K562 (cell line): ENCODE measurements around the gene PXN. TPM values are rescaled to one million over a fixed set of nuclear protein-coding genes. Genes with fewer than 3 reads are reported as not detected.

Source experiments
- ATAC-seq: fragments of 200-7000 bp; cut with Tn5 transposase; 3 replicates; pipeline ENCODE4 v1.9.1; 2020; ENCODE audit warnings: moderate library complexity
- BruUV-seq: library from RNA; stranded (reverse); fragments of 400-500 nt; replicated peaks from 2 replicates; lab custom pipeline; 2021; lab: Mats Ljungman, UMichigan
- CTCF ChIA-PET: fragments of 300-600 bp; formaldehyde crosslinking; extraction: SDS; loops from one replicate; lab custom pipeline; 2021; ENCODE audit warnings: low intra/inter-chr PET ratio; lab: Yijun Ruan, JAX
- POLR2A ChIA-PET: fragments of 300-600, 350-650 bp; sonication (Branson Sonifier 250); formaldehyde crosslinking; extraction: SDS; loops from one replicate; lab custom pipeline; 2021; ENCODE audit warnings: antibody characterized with exemption, inconsistent platforms; lab: Yijun Ruan, JAX
- DNase-seq, 4 experiments: peaks; one replicate each; pipeline versions ENCODE4 v3.0.0 to v3.0.0-alpha.2; 2011 to 2018; ENCODE audit warnings: low spot score in 3 of 4, mixed read lengths in 3 of 4; ENCODE audit errors: extremely low read depth in 1 of 4
- FAIRE-seq: peaks from 2 replicates; lab custom pipeline; 2011; peaks lifted over from hg19 to GRCh38; lab: Jason Lieb, UNC
- H2AFZ ChIP-seq: 2 replicates; pipeline ENCODE4 v1.6.0; 2011; ENCODE audit warnings: low read depth, low read length, control low read depth, inconsistent platforms
- H3K27ac ChIP-seq: fragments of 200-600 bp; 3 replicates; pipeline ENCODE4 v1.8.0; 2011; ENCODE audit warnings: low read depth, mild to moderate bottlenecking, control low read depth, inconsistent platforms, low read length, moderate library complexity, mixed read lengths; ENCODE audit errors: extremely low read depth
- H3K27me3 ChIP-seq, 2 experiments: fragments of 300-600 bp in 1 of 2; 2 replicates in 1 of 2; 3 replicates in 1 of 2; pipeline versions ENCODE4 v1.6.0 to v1.8.0; 2011; ENCODE audit warnings: inconsistent platforms in 2 of 2, low read length in 2 of 2, mild to moderate bottlenecking in 1 of 2, mixed read lengths in 1 of 2, moderate library complexity in 1 of 2; ENCODE audit not compliant: control insufficient read depth in 2 of 2, insufficient read depth in 2 of 2
- H3K36me3 ChIP-seq: fragments of 300-600 bp; 3 replicates; pipeline ENCODE4 v1.8.0; 2011; ENCODE audit warnings: mild to moderate bottlenecking, low read length, inconsistent platforms; ENCODE audit not compliant: control insufficient read depth, insufficient read depth
- H3K4me1 ChIP-seq, 2 experiments: fragments of 200-600 bp in 1 of 2; replicated peaks in 1 of 2; 2 replicates in 1 of 2; 3 replicates in 1 of 2; pipeline versions ENCODE4 v1.5.1 to v1.8.0; 2011; ENCODE audit warnings: inconsistent platforms in 2 of 2, low read length in 2 of 2, mild to moderate bottlenecking in 1 of 2, mixed read lengths in 1 of 2, moderate library complexity in 1 of 2; ENCODE audit not compliant: control insufficient read depth in 2 of 2, insufficient read depth in 2 of 2
- H3K4me2 ChIP-seq: 2 replicates; pipeline ENCODE4 v1.6.1; 2011; ENCODE audit warnings: low read length, control low read depth, inconsistent platforms, mixed read lengths; ENCODE audit not compliant: insufficient read depth
- H3K4me3 ChIP-seq: fragments of 200-600 bp; sonication (generic), shearing (Covaris generic); 2 replicates; pipeline ENCODE4 v1.5.1; 2016; ENCODE audit warnings: control low read depth, inconsistent platforms
- H3K79me2 ChIP-seq: fragments of 200-600 bp; 3 replicates; pipeline ENCODE4 v1.8.0; 2011; ENCODE audit warnings: low read length, inconsistent platforms; ENCODE audit not compliant: control insufficient read depth, insufficient read depth
- H3K9ac ChIP-seq, 2 experiments: 2 replicates each; pipeline versions ENCODE4 v1.6.0 to v1.6.1; 2011; ENCODE audit warnings: low read depth in 2 of 2, low read length in 2 of 2, control low read depth in 1 of 2, inconsistent platforms in 1 of 2, mild to moderate bottlenecking in 1 of 2, mixed read lengths in 1 of 2; ENCODE audit not compliant: insufficient read depth in 1 of 2
- H3K9me1 ChIP-seq: one replicate; pipeline ENCODE4 v1.6.0; 2011; ENCODE audit warnings: inconsistent platforms, mild to moderate bottlenecking, low read length, moderate library complexity; ENCODE audit not compliant: control insufficient read depth, insufficient read depth
- H3K9me3 ChIP-seq: replicated peaks from 2 replicates; pipeline ENCODE4 v1.5.1; 2011; ENCODE audit warnings: low read depth, low read length, inconsistent platforms; ENCODE audit not compliant: control insufficient read depth, insufficient read depth
- H4K20me1 ChIP-seq: replicated peaks from 2 replicates; pipeline ENCODE4 v1.6.1; 2011; ENCODE audit warnings: low read length, inconsistent platforms, mixed read lengths; ENCODE audit not compliant: control insufficient read depth, insufficient read depth
- E2F6 ChIP-seq, 2 experiments: IDR thresholded peaks; 2 replicates each; pipeline ENCODE4 v1.6.1; 2011; ENCODE audit warnings: borderline replicate concordance in 1 of 2, control low read depth in 1 of 2, low read depth in 1 of 2, low read length in 1 of 2, mild to moderate bottlenecking in 1 of 2, mixed read lengths in 1 of 2, moderate library complexity in 1 of 2; ENCODE audit not compliant: insufficient read depth in 1 of 2, insufficient read length in 1 of 2, poor library complexity in 1 of 2, severe bottlenecking in 1 of 2; ENCODE audit errors: extremely low read depth in 1 of 2
- FOXA3 ChIP-seq, 2 experiments: fragments of 450-650 bp in 1 of 2; sonication (generic) in 1 of 2; formaldehyde crosslinking; IDR thresholded peaks in 1 of 2; conservative IDR thresholded peaks in 1 of 2; 2 replicates each; pipeline versions ENCODE4 v1.4.0 to v1.8.0; 2020 to 2022; ENCODE audit warnings: mild to moderate bottlenecking in 2 of 2, missing genetic modification reagents in 1 of 2
- HMGN3 ChIP-seq: IDR thresholded peaks from 2 replicates; pipeline ENCODE4 v1.6.1; 2011; ENCODE audit warnings: borderline replicate concordance, low read depth, mild to moderate bottlenecking, mixed read lengths, low read length; ENCODE audit not compliant: insufficient read length; ENCODE audit errors: extremely low read depth
- JUND ChIP-seq, 2 experiments: IDR thresholded peaks; 2 replicates in 1 of 2; 3 replicates in 1 of 2; pipeline ENCODE4 v1.6.1; 2011; ENCODE audit warnings: borderline replicate concordance in 2 of 2, low read depth in 2 of 2, low read length in 2 of 2, improper control_type of control experiment in 1 of 2, missing biosample characterization in 1 of 2, missing genetic modification characterization in 1 of 2, missing genetic modification reagents in 1 of 2
- KDM1A ChIP-seq, 2 experiments: fragments of 450-650 bp; IDR thresholded peaks; 2 replicates each; pipeline ENCODE4 v1.6.1; 2016; ENCODE audit warnings: mild to moderate bottlenecking in 2 of 2
- MCM5 ChIP-seq: fragments of 450-650 bp; IDR thresholded peaks from 2 replicates; pipeline ENCODE4 v1.6.1; 2016; ENCODE audit warnings: low read depth
- MTA1 ChIP-seq: fragments of 450-650 bp; IDR thresholded peaks from 2 replicates; pipeline ENCODE4 v1.6.1; 2017; ENCODE audit warnings: borderline replicate concordance
- NEUROD1 ChIP-seq: fragments of 150-350 bp; IDR thresholded peaks from 2 replicates; pipeline ENCODE4 v1.6.1; 2014; ENCODE audit warnings: borderline replicate concordance, low read length, low read depth; ENCODE audit not compliant: partially characterized antibody
- NFE2 ChIP-seq: IDR thresholded peaks from 2 replicates; pipeline ENCODE4 v1.6.1; 2014; ENCODE audit warnings: antibody characterized with exemption, low read depth
- NR2C2 ChIP-seq, 2 experiments: fragments of 200-800 bp in 1 of 2; sonication (Bioruptor generic) in 1 of 2; sonication (generic) in 1 of 2; formaldehyde crosslinking in 1 of 2; IDR thresholded peaks; 2 replicates each; pipeline versions ENCODE4 v1.6.1 to v1.8.0; 2016 to 2022; ENCODE audit warnings: mild to moderate bottlenecking in 1 of 2, missing compliant biosample characterization in 1 of 2, missing genetic modification characterization in 1 of 2, missing genetic modification reagents in 1 of 2
- TAF1 ChIP-seq: IDR thresholded peaks from 2 replicates; pipeline ENCODE4 v1.6.1; 2011; ENCODE audit warnings: mild to moderate bottlenecking, low read length, moderate library complexity; ENCODE audit not compliant: insufficient read depth, control insufficient read depth, severe bottlenecking; ENCODE audit errors: extremely low read depth
- TCF3 ChIP-seq: sonication (generic); formaldehyde crosslinking; IDR thresholded peaks from 2 replicates; pipeline ENCODE4 v1.4.0; 2020; ENCODE audit warnings: mild to moderate bottlenecking, missing genetic modification reagents
- ZBTB7A ChIP-seq: IDR thresholded peaks from 2 replicates; pipeline ENCODE4 v1.6.1; 2011; ENCODE audit warnings: low read depth, mild to moderate bottlenecking, low read length, moderate library complexity, borderline replicate concordance; ENCODE audit not compliant: control insufficient read depth
- ZNF165 ChIP-seq: fragments of 250-450 bp; sonication (Bioruptor Pico); IDR thresholded peaks from 2 replicates; pipeline ENCODE4 v1.4.0; 2020; ENCODE audit warnings: borderline replicate concordance
- ZNF511 ChIP-seq: sonication (generic); formaldehyde crosslinking; IDR thresholded peaks from 2 replicates; pipeline ENCODE4 v1.8.0; 2022; ENCODE audit warnings: mild to moderate bottlenecking, missing genetic modification reagents
- WGBS: fragments of 100-300 bp; shearing (Covaris generic); methylation state at CpG from one replicate; pipeline ENCODE4 v1.1.6; 2016; ENCODE audit warnings: low coverage, mixed read lengths; ENCODE audit not compliant: insufficient coverage; ENCODE audit errors: missing lambda C conversion rate; 5-methylcytosine and 5-hydroxymethylcytosine counted together
- in situ Hi-C: fragments of 300-500 bp; cut with MboI; formaldehyde crosslinking; loops from 4 replicates; pipeline ENCODE4 v1.15.0; 2018; ENCODE audit warnings: inconsistent platforms, mixed read lengths
- intact Hi-C: fragments of 100-400 bp; cut with micrococcal nuclease; formaldehyde crosslinking; loops from 2 replicates; pipeline ENCODE4 v1.14.2; 2022
- polyA plus RNA-seq, 8 experiments: library from polyadenylated mRNA; depleted of rRNA in 4 of 8; stranded (reverse) in 5 of 8; unstranded in 3 of 8; fragments of >200 nt; fragmentation: Nextera tagmentation in 2 of 8; fragmentation: Illumina TruSeq in 1 of 8; extraction: Ambion mirVana in 2 of 8; extraction: Trizol in 1 of 8; gene quantifications; 2 replicates each; pipeline versions ENCODE4 v1.2.1 to v1.2.3, GENCODE V29; 2011 to 2014; ENCODE audit warnings: inconsistent platforms in 1 of 8, missing spikeins in 1 of 8
- total RNA-seq, 7 experiments: library from RNA; depleted of rRNA in 6 of 7; stranded (reverse); fragments of >200 nt in 6 of 7; fragmentation: Illumina TruSeq in 2 of 7; extraction: Trizol in 2 of 7; gene quantifications; 2 replicates each; pipeline versions ENCODE4 v1.2.1 to v1.2.3, GENCODE V29; 2011 to 2021; ENCODE audit warnings: low replicate concordance in 1 of 7

The PXN gene
- total and polyA plus RNA-seq, 9 of the 15 experiments (the other 6 are each of a cell fraction or from before 2014, with no cell fraction given), result 4.0 to 74.1 (median 18.6) TPM

- TF ChIP-seq ZNF511 (CRISPR knock-in tag) (0 out of 2 replicates have a peak, but pooled peaks have one; percentile 13), TCF3 (CRISPR knock-in tag) (peak; percentile 37), NR2C2 (CRISPR knock-in tag; IDR thresholded peaks at IDR 0.05) (no peak), NR2C2 (tag; IDR thresholded peaks at IDR 0.05) (peak; percentile 73), KDM1A (IDR thresholded peaks at IDR 0.05) (peak; percentile 33 to 63; a peak in 3 of 4 replicates), MTA1 (peak; percentile 47), JUND (IDR thresholded peaks at IDR 0.05; ENCODE audit: borderline replicate concordance, low read depth, low read length) (peak; percentile 66), JUND (tag; IDR thresholded peaks at IDR 0.05; ENCODE audit: borderline replicate concordance, low read depth, low read length) (peak; percentile 54; the same call in 1 of the 3 replicates)
Observed at GRCh38 chr12:120234643-120235368, 30.7 kb downstream of the PXN start (continued).

- Histone ChIP-seq H3K36me3 (peaks cover 4% of the 10 kb centered on the region; the same call in 2 of the 3 replicates), H3K4me3 (peak overlapping the region; percentile 15; the same call in 1 of the 2 replicates), H3K4me2 (peak overlapping the region; percentile 76), H3K27me3 (no peaks in the 10 kb centered on the region), H2AFZ (no peak overlapping the region), H4K20me1 (peaks cover 14% of the 10 kb centered on the region), H3K4me1 (peaks cover 82 to 84% of the 10 kb centered on the region in 2 experiments), H3K9me1 (peaks cover 14% of the 10 kb centered on the region), H3K9ac (peak overlapping the region; percentile 41 to 70), H3K27ac (peak overlapping the region; percentile 96), H3K9me3 (no peaks in the 10 kb centered on the region), H3K79me2 (peaks cover 53% of the 10 kb centered on the region)
- ATAC-seq (peak; percentile 50), FAIRE-seq (peak; percentile 87), DNase-seq (peak; percentile 77 to 91 (median 82))
- WGBS, result 4% methylated on average over 3 of the region's 3 CpGs
- ChIA-PET POLR2A (interaction anchor here (0.7 to 17.7 kb wide), 10 partner anchors 10 to 227 kb away, joined by 3 to 420 read pairs (median 8); partner anchors contain the start of genes GCN1, PXN, RNU4-1 and RNU4-2), CTCF (interaction anchor here (0.8 kb wide), 1 partner anchor 34 kb away, joined by 3 read pairs; the partner anchor contains the start of gene PXN)
- in situ Hi-C loops (no loop called here), intact Hi-C loops (no loop called here)
- no TSS peak for BruUV-seq
- TF ChIP-seq FOXA3 (CRISPR knock-in tag; conservative IDR thresholded peaks at IDR 0.05 in 1 of 2, IDR thresholded peaks at IDR 0.05 in 1 of 2) (no peak), HMGN3 (peak; percentile 52), ZBTB7A (peak; percentile 90), NFE2 (peak; percentile 93), NEUROD1 (peak; percentile 66), E2F6 (IDR thresholded peaks at IDR 0.05; ENCODE audit: borderline replicate concordance in 1 of 2, extremely low read depth in 1 of 2, insufficient read depth in 1 of 2, insufficient read length in 1 of 2, low read depth in 1 of 2, low read length in 1 of 2, poor library complexity in 1 of 2, severe bottlenecking in 1 of 2) (no peak), MCM5 (no peak), TAF1 (peak; percentile 47), ZNF165 (CRISPR knock-in tag) (no peak)
Observed at GRCh38 chr12:120231316-120232011, 34.1 kb downstream of the PXN start.
